Effector memory CD4-positive, alpha-beta T cell (primary cell): ENCODE measurements around the gene MCM7.
"Not testable (repeated sequence)": the region's sequence is repeated elsewhere in the genome, so short reads cannot be mapped to it uniquely, and the experiment has no call there.

ENCODE experiments used
- DNase-seq, 3 donors: peaks; one replicate each; pipeline ENCODE4 v3.0.0-alpha.2; 2020
- H3K27ac ChIP-seq: 2 replicates; pipeline ENCODE4 v1.7.0; 2013; ENCODE audit warnings: mild to moderate bottlenecking, low read length, moderate library complexity; ENCODE audit not compliant: insufficient read depth, poor library complexity, severe bottlenecking
- H3K27me3 ChIP-seq: replicated peaks from 2 replicates; pipeline ENCODE4 v1.7.0; 2013; ENCODE audit warnings: mild to moderate bottlenecking, low read length; ENCODE audit not compliant: insufficient read depth, control insufficient read depth, poor library complexity, severe bottlenecking
- H3K36me3 ChIP-seq: 2 replicates; pipeline ENCODE4 v1.7.0; 2013; ENCODE audit warnings: mild to moderate bottlenecking, low read length, moderate library complexity; ENCODE audit not compliant: control insufficient read depth, insufficient read depth
- H3K4me1 ChIP-seq: 2 replicates; pipeline ENCODE4 v1.7.0; 2013; ENCODE audit warnings: low read length, mild to moderate bottlenecking; ENCODE audit not compliant: control insufficient read depth, insufficient read depth, poor library complexity, severe bottlenecking
- H3K4me3 ChIP-seq: 2 replicates; pipeline ENCODE4 v1.7.0; 2013; ENCODE audit warnings: low read length, low read depth, mild to moderate bottlenecking; ENCODE audit not compliant: insufficient read depth, poor library complexity, severe bottlenecking
- H3K9me3 ChIP-seq: 2 replicates; pipeline ENCODE4 v1.7.0; 2013; ENCODE audit warnings: mild to moderate bottlenecking, low read length, moderate library complexity; ENCODE audit not compliant: control insufficient read depth
- total RNA-seq, 3 donors: gene quantifications; one replicate each; lab custom pipeline; 2026; lab: John Stamatoyannopoulos, UW

The MCM7 gene
- total RNA-seq: 60.7 to 149 (median 111) reads per million in 3 donors

DNA sequence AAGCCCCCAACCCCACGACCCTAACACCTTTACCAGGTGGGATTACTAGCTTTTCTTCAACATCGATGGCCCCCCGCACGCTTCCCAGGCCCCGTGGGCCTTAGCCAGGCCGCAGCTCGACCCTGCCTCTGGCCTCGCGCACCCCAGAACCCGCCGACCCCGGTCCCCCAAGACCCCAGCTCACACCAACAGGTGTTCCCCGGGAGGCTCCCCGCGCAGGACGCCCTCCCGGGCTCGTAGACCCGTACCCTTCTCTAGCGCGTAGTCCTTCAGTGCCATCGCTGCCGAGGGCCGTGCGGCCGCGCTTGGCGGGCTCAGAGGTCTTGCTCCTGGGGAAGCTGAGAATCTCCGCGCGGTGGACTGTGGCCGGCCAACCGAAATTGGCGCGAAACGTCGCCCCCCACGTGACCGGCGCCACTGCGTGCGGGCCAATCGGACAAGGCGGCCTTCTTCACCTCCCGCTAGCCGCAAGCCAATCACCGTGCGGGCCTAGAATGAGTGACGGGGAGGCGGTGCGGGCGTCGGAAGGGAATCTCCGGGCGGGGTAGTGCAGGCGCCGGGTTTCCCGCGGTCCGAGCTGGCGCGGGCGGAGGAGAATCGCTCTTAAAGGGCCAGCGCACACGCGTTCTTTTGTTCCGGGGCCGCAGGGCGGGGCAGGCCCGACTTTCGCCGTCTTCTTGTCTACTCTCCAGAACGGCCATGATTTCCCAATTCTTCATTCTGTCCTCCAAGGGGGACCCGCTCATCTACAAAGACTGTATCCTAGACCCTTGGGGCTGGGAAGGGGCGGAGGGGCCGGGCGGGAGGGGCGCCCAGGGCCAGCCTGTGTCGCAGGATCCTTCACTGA is at the start of gene MCM7, which contains the start of gene AP4M1:
Gene MCM7, minus strand, starts transcription at position 382 of the 847 bp plus-strand sequence. Its CDS starts 103 bp downstream, at position 279.
Gene AP4M1, plus strand, starts transcription at position 628 of the 847 bp plus-strand sequence. Its CDS starts 72 bp downstream, at position 700.
- H3K36me3 ChIP-seq: peaks cover 36% of the 10 kb centered on the region
- DNase-seq: peak; percentile 93 to 95 (median 94)
- H3K27ac ChIP-seq: peak within 1 kb of the TSS; percentile 96
- H3K4me1 ChIP-seq: peaks cover 11% of the 10 kb centered on the region
- no peaks in the 10 kb centered on the region for H3K27me3 ChIP-seq
- H3K4me3 ChIP-seq: peak within 1 kb of the TSS; percentile 95
- no peaks in the 10 kb centered on the region for H3K9me3 ChIP-seq

DNA sequence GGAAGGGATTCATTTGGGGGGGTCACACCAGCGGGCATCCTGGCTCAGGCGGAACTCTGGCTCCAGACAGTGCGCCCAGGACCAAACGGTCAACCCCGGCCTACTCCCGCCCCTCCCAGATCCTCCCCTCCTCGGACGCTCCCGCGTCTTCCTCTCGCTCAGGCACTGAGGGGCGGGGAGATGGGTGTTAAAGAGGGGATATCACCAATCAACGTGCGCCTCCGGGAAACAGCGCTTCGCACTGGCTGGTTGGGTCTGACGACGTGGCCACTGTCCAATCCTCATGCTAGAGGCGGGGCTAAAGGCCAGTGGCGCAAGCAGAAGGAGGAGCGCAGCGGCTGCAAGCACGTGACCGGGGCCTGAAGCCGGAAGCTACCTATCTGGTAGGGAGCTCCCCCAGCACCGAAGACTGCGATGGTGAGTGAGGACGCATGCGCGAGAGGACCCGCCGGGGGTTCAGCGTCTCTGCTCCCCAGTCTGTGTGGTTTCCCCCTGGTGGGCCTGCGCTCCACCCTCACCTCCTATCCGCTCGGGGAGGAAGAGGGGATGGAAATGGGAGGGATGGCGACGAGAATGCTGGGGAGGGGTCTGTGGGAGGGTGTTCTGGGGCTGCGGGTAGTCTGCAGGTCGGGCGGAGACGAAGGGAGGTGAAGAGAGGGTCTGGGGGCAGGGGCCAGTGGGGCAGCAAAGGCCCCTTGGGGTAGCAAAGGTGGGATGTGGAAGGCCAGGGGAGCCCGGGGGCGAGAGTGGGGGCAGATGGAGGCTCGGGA is 47.5 kb upstream of the MCM7 start, which contains the start of gene LAMTOR4:
Gene LAMTOR4, plus strand, starts transcription at position 360 of the 770 bp plus-strand sequence. Its CDS starts 55 bp downstream, at position 415.
- DNase-seq: peak; percentile 98 to 99 (median 98)
- Histone ChIP-seq H3K36me3 (peaks cover 11% of the 10 kb centered on the region), H3K27me3 (no peaks in the 10 kb centered on the region), H3K4me3 (peak within 1 kb of the TSS; percentile 90), H3K27ac (peak within 1 kb of the TSS; percentile 97), H3K9me3 (no peaks in the 10 kb centered on the region), H3K4me1 (peaks cover 13% of the 10 kb centered on the region)

DNA sequence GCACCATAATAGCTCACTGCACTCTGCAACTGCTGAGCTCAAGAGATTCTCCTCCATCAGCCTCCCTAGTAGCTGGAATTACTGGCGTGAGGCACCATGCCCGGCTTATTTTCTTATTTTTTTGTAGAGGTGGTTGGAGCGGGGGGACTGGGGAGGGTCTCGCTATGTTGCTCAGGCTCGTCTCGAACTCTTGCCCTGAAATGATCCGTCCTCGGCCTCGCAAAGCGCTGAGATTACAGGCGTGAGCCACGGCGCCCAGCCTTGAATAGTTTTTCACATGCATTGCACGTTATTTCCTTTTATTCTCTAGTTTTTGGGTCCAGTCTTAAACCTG is 47.0 kb upstream of the MCM7 start:
- peak overlapping the region; percentile 90 for H3K4me3 ChIP-seq
- no peak for DNase-seq
- peaks cover 5% of the 10 kb centered on the region for H3K36me3 ChIP-seq
- peaks cover 13% of the 10 kb centered on the region for H3K4me1 ChIP-seq
- no peaks in the 10 kb centered on the region for H3K27me3 ChIP-seq
- H3K27ac ChIP-seq: peak overlapping the region; percentile 97
- H3K9me3 ChIP-seq: no peaks in the 10 kb centered on the region

DNA sequence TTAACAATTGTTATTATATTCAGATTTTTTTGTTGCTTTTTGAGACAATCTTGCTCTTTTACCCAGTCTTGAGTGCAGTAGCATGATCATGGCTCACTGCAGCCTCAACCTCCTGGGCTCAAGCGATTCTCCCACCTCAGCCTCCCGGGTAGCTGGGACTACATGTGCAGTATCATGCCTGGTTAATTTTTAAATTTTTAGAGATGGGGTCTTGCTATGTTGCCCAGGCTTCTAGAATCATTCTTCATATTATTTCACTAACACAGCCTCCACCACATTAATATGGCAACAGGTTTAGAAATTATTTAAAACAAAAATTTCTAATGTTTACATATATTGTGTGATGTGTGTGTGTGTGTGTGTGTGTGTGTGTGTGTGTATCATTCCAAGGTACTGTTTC is 46.1 kb upstream of the MCM7 start:
- no peak for DNase-seq
- no peaks in the 10 kb centered on the region for H3K9me3 ChIP-seq
- H3K27me3 ChIP-seq: no peaks in the 10 kb centered on the region
- H3K4me1 ChIP-seq: peaks cover 13% of the 10 kb centered on the region
- H3K36me3 ChIP-seq: peaks cover 3% of the 10 kb centered on the region
- no peak overlapping the region for H3K4me3 ChIP-seq
- H3K27ac ChIP-seq: no peak overlapping the region

DNA sequence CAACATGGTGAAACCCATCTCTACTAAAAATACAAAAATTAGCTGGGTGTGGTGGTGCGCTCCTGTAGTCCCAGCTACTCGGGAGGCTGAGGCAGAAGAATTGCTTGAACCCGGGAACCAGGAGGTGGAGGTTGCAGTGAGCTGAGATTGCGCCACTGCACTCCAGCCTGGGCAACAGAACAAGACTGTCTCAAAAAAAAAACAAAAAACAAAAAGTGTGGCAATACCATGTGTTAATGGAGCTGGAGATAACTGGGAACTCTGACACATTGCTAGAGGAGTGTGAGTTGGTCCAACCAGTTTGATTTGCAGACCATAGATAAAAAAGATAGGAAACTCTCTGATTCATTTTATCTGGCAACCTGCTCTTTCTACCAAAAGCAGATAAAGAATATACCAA is 45.2 kb upstream of the MCM7 start:
- not testable (repeated sequence) for DNase-seq, H3K27me3 ChIP-seq

DNA sequence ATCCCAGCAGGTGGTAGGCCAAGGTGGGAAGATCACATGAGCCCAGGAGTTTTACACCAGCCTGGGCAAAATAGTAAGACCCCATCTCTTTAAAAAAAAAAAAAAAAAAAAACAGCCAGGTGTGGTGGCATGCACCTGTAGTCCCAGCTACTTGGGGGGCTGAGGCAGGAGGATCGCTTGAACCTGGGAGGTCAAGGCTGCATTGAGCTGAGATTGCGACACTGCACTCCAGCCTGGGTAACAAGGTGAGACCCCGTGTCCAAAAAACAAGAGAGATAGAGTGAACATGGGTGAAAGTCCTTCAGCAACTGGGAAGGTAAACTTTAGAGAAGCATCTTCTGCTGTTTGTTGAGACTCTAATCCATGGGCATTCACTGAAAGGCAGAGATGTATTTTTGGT is 41.3 kb upstream of the MCM7 start:
- DNase-seq: no peak
- Histone ChIP-seq H3K36me3 (no peaks in the 10 kb centered on the region), H3K4me1 (no peaks in the 10 kb centered on the region), H3K4me3 (no peak overlapping the region), H3K27me3 (no peaks in the 10 kb centered on the region), H3K27ac (no peak overlapping the region), H3K9me3 (no peaks in the 10 kb centered on the region)

More for the DNA sequence above, 45.2 kb upstream of the MCM7 start:
- H3K4me1 ChIP-seq: peaks cover 11% of the 10 kb centered on the region
- H3K27ac ChIP-seq, H3K4me3 ChIP-seq, H3K36me3 ChIP-seq, H3K9me3 ChIP-seq: not testable (repeated sequence)

DNA sequence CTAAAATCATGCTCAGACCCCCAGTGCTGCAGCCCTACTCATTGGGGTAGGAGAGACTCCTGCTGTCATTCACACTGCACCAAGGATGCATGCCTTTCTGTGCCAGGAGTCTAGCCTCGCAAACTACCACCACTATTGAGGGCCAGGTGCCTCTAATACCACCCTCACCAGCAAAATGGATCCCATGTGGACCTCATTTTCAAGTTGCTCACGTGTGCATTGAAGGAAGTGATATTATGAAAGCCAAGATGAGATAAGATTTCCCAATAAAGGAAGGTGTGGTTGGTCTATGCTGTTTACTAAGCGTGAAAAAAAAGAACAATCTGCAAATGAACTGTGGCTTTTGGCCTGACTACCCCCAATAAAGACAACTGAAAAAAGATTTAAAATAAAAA is 40.4 kb upstream of the MCM7 start:
- DNase-seq: no peak
- H3K36me3 ChIP-seq: no peaks in the 10 kb centered on the region
- no peaks in the 10 kb centered on the region for H3K4me1 ChIP-seq
- no peak overlapping the region for H3K4me3 ChIP-seq
- no peak overlapping the region for H3K27ac ChIP-seq
- no peaks in the 10 kb centered on the region for H3K9me3 ChIP-seq
- H3K27me3 ChIP-seq: no peaks in the 10 kb centered on the region

DNA sequence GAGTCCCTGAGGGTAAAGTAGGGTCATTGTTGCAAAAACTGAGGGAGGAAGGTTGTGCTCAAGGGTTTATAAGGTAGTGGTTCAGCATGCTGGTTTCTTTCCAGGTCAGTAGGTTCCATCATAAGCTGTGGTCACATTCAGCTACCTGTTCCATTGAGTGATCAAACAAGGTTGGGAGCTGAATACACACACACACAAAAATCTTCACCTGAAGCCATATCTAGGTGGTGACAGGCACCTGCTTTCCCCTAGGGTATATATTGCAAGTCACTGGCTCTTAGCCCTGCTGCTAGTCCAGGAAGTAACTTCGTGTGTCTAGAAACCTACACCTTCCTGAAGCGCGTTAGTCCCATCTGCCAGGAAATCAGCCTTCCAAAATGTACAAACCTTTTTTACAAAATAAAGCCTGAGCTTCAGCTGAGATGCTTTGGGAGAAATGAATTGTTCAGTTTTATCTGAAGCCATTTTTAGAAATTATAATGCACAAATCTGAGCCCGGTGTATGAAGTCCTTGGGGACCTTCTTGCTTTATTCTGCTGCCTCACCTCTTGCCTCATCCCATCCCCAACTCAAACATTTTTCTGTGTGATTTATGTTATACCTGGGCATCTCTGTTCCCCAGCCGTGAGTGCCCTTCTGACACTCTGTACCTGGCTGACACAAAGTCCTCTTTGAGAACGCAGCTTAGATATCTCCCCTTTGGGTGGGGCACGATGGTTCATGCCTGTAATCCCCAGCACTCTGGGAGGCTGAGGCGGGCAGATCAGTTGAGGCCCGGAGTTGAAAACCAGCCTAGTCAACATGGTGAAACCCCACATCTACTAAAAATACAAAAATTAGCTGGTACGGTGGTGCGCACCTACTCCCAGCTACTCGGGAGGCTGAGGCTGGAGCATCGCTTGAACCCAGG is 36.9 kb upstream of the MCM7 start:
- no peak for DNase-seq
- H3K36me3 ChIP-seq: no peaks in the 10 kb centered on the region
- H3K9me3 ChIP-seq: no peaks in the 10 kb centered on the region
- no peaks in the 10 kb centered on the region for H3K4me1 ChIP-seq
- H3K27ac ChIP-seq: no peak overlapping the region
- no peak overlapping the region for H3K4me3 ChIP-seq
- no peaks in the 10 kb centered on the region for H3K27me3 ChIP-seq

DNA sequence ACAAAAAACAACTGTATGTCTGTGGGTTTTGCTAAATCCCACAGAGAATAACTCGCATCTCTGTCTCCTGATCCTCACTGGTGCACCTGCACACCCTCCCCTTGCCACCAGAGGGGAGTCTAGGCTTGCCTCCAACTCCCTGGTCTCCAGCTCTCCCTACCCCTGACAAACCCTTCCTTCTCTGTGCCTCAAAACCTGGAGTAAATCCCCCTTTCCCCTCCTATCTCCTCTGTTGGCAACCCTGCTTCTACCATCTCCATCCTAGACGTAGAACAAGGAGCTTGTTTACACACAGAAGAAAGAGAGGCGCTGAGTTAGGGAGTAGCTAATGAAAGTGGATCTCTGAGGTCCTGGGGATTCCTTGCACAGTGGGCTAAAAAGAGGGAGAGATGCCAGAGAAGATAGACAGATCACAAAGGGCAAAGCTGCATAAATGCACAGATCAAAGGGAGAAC is 31.5 kb upstream of the MCM7 start:
- no peaks in the 10 kb centered on the region for H3K27me3 ChIP-seq
- H3K9me3 ChIP-seq: no peaks in the 10 kb centered on the region
- H3K36me3 ChIP-seq: no peaks in the 10 kb centered on the region
- H3K4me3 ChIP-seq: no peak overlapping the region
- H3K4me1 ChIP-seq: peaks cover 9% of the 10 kb centered on the region
- peak; percentile 23 to 41 (median 33) for DNase-seq
- H3K27ac ChIP-seq: no peak overlapping the region
